Type B pancreatic cell (in vitro differentiated cells): Measurements from ENCODE around the gene HMGN1. TPM values are rescaled to one million over a fixed set of nuclear protein-coding genes. Genes with fewer than 3 reads are reported as not detected.
A peak's percentile ranks its signal among the peaks of the same experiment; 100 is the strongest.

ENCODE experiments used
- DNase-seq: peaks from one replicate; pipeline ENCODE4 v3.0.0; 2021; ENCODE audit warnings: mixed read lengths; ENCODE audit not compliant: unreplicated experiment; ENCODE audit errors: extremely low spot score
- H3K27ac Mint-ChIP-seq: 2 replicates; pipeline ENCODE4 v1.8.0; 2021; ENCODE audit warnings: mild to moderate bottlenecking, mixed read lengths
- H3K27me3 Mint-ChIP-seq: 2 replicates; pipeline ENCODE4 v1.8.0; 2021; ENCODE audit warnings: mixed read lengths
- H3K36me3 Mint-ChIP-seq: 2 replicates; pipeline ENCODE4 v1.8.0; 2021; ENCODE audit warnings: mixed read lengths
- H3K4me1 Mint-ChIP-seq: one replicate; pipeline ENCODE4 v1.8.0; 2021; ENCODE audit warnings: mixed read lengths; ENCODE audit not compliant: unreplicated experiment
- H3K4me3 Mint-ChIP-seq: 2 replicates; pipeline ENCODE4 v1.8.0; 2021; ENCODE audit warnings: mild to moderate bottlenecking, mixed read lengths
- H3K9me3 Mint-ChIP-seq: 2 replicates; pipeline ENCODE4 v1.8.0; 2021; ENCODE audit warnings: mixed read lengths
- CTCF ChIP-seq: fragments of 200-600 bp; sonication (generic); conservative IDR thresholded peaks from 2 replicates; pipeline ENCODE4 v1.5.0; 2021; ENCODE audit warnings: antibody characterized with exemption, mild to moderate bottlenecking
- total RNA-seq: library from RNA; stranded (reverse); gene quantifications from 2 replicates; pipeline ENCODE4 v1.2.1, GENCODE V29; 2021; ENCODE audit warnings: low replicate concordance

Gene HMGN1
- total RNA-seq, 1 donor from 2014 or later: 479 TPM

DNA sequence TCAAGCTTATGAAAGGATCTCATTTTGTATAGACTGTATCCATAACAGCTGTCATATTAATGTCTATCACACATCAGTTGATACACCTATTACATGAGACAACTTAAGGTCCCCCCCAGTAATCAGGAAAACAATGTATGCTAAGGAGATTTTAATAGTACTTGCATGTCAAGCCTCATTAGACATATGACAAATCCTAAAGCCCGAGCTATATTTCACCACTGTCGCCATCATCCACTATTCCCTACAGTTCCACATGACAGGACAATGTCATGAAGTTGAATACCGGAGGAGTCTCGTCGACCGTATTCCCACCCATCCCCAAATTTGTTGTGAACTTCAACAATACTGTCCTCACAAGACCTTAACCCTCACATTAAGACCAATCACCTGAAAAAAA is 3.4 kb downstream of the HMGN1 start:
- H3K4me3 Mint-ChIP-seq: peak overlapping the region; percentile 92
- peaks cover 26% of the 10 kb centered on the region for H3K4me1 Mint-ChIP-seq
- peak overlapping the region; percentile 77 for H3K27ac Mint-ChIP-seq
- no peaks in the 10 kb centered on the region for H3K9me3 Mint-ChIP-seq
- TF ChIP-seq CTCF: no peak
- DNase-seq: no peak
- peaks cover 49% of the 10 kb centered on the region for H3K36me3 Mint-ChIP-seq
- no peaks in the 10 kb centered on the region for H3K27me3 Mint-ChIP-seq

DNA sequence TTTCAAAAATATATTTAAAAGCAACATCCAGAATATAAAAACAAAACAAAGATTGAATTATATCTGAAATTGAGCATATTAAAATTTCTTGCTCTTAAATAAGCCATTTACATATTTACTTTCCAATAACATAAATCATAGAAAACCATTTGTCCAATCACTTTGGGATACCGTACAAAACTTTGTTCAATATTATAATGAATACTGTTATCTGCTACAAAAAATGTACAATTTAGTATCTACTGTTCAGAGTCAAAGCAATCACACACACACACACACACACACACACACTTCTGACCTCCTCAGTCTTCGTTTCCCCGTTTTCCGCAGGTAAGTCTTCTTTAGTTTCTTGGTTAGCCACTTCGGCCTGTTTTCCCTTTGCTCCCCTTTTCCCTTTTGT is 4.0 kb downstream of the HMGN1 start:
- Mint-ChIP-seq H3K36me3 (peaks cover 49% of the 10 kb centered on the region), H3K27ac (peak overlapping the region; percentile 77), H3K27me3 (no peaks in the 10 kb centered on the region), H3K4me3 (peak overlapping the region; percentile 92), H3K9me3 (no peaks in the 10 kb centered on the region), H3K4me1 (peaks cover 26% of the 10 kb centered on the region)
- TF ChIP-seq CTCF: no peak
- DNase-seq: no peak

DNA sequence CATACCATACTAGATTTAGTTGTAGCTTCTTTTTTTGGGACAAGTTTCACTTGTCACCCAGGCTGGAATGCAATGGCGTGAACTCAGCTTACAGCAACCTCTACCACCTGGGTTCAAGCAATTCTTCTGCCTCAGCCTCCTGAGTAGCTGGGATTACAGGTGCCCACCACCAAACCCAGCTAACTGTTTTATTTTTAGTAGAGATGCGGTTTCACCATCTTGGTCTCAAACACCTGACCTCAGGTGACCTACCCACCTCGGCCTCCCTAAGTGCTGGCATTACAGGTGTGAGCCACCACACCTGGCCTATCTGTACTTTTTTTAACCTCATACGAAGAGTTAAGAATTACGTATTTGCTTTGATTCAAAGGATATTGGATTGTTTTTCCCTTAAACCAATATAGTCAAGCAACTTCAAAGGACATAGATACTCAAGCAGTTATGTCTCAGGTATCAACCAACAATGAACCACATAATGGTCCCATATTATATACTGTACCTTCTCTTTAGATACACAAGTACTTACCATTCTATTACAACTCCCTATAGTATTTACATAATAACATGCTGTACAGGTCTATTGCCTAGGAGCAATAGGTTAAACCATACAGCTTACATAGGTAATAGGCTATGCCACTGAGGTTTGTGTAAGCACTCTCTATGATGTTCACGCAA is 7.5 kb downstream of the HMGN1 start:
- no peak overlapping the region for H3K27ac Mint-ChIP-seq
- no peak for TF ChIP-seq CTCF
- peaks cover 37% of the 10 kb centered on the region for H3K36me3 Mint-ChIP-seq
- no peak overlapping the region for H3K4me3 Mint-ChIP-seq
- no peaks in the 10 kb centered on the region for H3K9me3 Mint-ChIP-seq
- H3K27me3 Mint-ChIP-seq: no peaks in the 10 kb centered on the region
- DNase-seq: no peak
- H3K4me1 Mint-ChIP-seq: peaks cover 21% of the 10 kb centered on the region

DNA sequence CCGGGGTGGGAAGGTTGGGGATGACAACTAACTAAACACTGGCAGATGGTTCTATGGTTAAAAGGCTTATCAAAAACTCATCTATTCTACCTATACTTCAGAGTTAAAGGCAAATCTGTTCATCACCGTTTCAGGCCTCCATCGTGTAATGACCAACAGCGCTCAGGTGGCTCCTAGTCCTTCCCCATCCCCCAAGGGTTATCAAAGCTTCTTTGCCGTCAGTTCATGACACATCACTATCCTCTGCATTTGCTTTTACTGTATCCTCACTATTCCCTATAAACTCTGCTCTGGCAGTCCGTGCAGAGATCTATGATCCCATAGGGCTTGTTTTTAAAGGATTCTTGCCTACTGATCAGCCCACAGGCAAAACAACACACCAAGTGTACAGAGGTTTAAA is 8.2 kb downstream of the HMGN1 start:
- DNase-seq: no peak
- H3K4me3 Mint-ChIP-seq: no peak overlapping the region
- peaks cover 14% of the 10 kb centered on the region for H3K4me1 Mint-ChIP-seq
- H3K9me3 Mint-ChIP-seq: no peaks in the 10 kb centered on the region
- TF ChIP-seq CTCF: no peak
- H3K27ac Mint-ChIP-seq: no peak overlapping the region
- peaks cover 30% of the 10 kb centered on the region for H3K36me3 Mint-ChIP-seq
- H3K27me3 Mint-ChIP-seq: no peaks in the 10 kb centered on the region

- H3K27ac Mint-ChIP-seq: no peak overlapping the region
- no peak for TF ChIP-seq CTCF
- no peaks in the 10 kb centered on the region for H3K27me3 Mint-ChIP-seq
These were observed 9.7 kb downstream of the HMGN1 start for GRCh38 chr21:39339231-39339630.

More at GRCh38 chr21:39339231-39339630, 9.7 kb downstream of the HMGN1 start:
- Mint-ChIP-seq H3K4me1 (peaks cover 5% of the 10 kb centered on the region), H3K9me3 (no peaks in the 10 kb centered on the region), H3K36me3 (peaks cover 18% of the 10 kb centered on the region), H3K4me3 (no peak overlapping the region)
- no peak for DNase-seq
